GM20000 (cell line): ENCODE results near the gene VPS13D.

Source experiments
- DNase-seq: peaks from one replicate; pipeline ENCODE4 v3.0.0; 2012; ENCODE audit warnings: low spot score
- CTCF ChIP-seq: IDR thresholded peaks from 2 replicates; pipeline ENCODE4 v1.5.1; 2012; ENCODE audit warnings: mild to moderate bottlenecking, control low read depth; ENCODE audit errors: extremely low read depth, missing control alignments

The VPS13D gene

GRCh38 chr1:12460121-12460520 lies 230.3 kb downstream of the VPS13D start:
- DNase-seq = no peak

GRCh38 chr1:12460911-12461621 lies 231.2 kb downstream of the VPS13D start:
- no peak for TF ChIP-seq CTCF
- no peak for DNase-seq

More at GRCh38 chr1:12460121-12460520, 230.3 kb downstream of the VPS13D start:
- TF ChIP-seq CTCF = no peak

- DNase-seq = no peak
- TF ChIP-seq CTCF = no peak
Observed at GRCh38 chr1:12461754-12462153, 231.9 kb downstream of the VPS13D start.

GRCh38 chr1:12462586-12462985 lies 232.8 kb downstream of the VPS13D start:
- no peak for TF ChIP-seq CTCF
- DNase-seq = no peak

- DNase-seq = no peak
- TF ChIP-seq CTCF = no peak
Observed at GRCh38 chr1:12464045-12464461, 234.2 kb downstream of the VPS13D start.

GRCh38 chr1:12464598-12465056 lies 234.8 kb downstream of the VPS13D start:
- TF ChIP-seq CTCF = no peak
- no peak for DNase-seq

- no peak for TF ChIP-seq CTCF
- DNase-seq = no peak
Observed at GRCh38 chr1:12465126-12465525, 235.3 kb downstream of the VPS13D start.
